TTC549 (cell line): ENCODE results near the gene UBXN10.
"Not testable (repeated sequence)": the region's sequence is repeated elsewhere in the genome, so short reads cannot be mapped to it uniquely, and the experiment has no call there.

Experiments used
- FAIRE-seq: peaks from 2 replicates; lab custom pipeline; 2012; peaks lifted over from hg19 to GRCh38; lab: Jason Lieb, UNC

UBXN10 gene

GRCh38 chr1:20207546-20207945 lies 21.6 kb downstream of the UBXN10 start:
- no peak for FAIRE-seq

GRCh38 chr1:20209471-20209870 lies 23.6 kb downstream of the UBXN10 start:
- FAIRE-seq: no peak

- FAIRE-seq: no peak
Observed at GRCh38 chr1:20210736-20211460, 25.0 kb downstream of the UBXN10 start.

DNA sequence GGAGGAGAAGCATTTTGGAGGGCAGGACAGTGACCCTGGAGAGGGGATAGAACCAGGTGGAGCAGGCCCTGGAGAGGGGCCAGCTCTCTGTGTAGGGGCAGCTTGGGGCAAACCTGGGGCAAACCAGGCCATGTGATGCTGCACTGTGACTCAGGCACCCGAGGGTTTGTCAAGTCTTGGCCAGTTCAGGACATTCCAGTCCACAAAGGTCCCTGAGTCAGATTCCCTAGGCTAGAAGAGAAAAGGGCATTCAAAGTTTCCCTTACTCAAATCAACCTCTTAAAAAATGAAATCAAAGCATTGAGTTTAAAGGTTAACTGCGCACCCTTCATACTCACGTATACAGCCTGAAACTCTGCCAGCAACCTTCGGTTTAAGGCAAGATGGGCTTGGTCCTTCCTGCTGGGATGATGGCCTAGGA lies 25.6 kb downstream of the UBXN10 start:
- no peak for FAIRE-seq

GRCh38 chr1:20212085-20212684 lies 26.3 kb downstream of the UBXN10 start:
- no peak for FAIRE-seq

GRCh38 chr1:20212685-20213331 lies 26.9 kb downstream of the UBXN10 start:
- no peak for FAIRE-seq

DNA sequence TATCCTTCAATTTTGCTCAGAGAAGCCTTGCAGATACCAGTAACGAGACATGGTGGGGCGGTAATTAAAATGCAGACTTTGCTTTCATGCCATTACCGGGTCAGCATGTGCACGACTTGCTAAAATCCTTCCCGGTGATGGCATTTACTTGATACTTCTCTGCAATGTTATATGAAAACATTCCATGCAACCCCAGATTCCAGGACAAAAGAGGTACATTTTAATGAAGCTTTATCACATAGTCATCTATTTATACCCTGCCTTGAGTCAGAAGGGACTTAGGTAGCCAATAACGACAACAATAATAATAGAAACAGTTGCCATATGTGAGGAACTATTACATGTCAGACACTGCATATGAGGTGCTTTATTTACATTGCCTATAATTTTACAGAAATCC lies 29.8 kb downstream of the UBXN10 start:
- no peak for FAIRE-seq

DNA sequence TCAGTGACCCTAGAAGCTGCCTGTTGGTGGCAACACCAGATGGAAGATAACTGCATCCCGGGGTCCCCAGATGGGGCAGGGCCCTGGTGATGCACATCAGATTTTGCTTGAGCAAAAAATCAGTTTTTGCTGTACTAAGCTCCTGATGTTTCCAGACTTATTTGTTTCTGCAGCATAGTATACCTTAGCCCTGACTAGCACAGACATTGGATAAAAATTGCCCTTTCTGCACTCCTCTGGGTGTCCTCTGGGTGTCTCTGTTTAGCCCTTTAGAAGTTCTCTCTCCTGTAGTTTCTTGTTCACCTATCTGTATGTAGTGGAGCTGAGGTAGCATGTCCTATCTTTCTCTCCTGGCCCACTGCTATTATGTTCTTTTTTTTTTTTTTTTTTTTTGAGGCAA lies 30.7 kb downstream of the UBXN10 start:
- no peak for FAIRE-seq

- not testable (repeated sequence) for FAIRE-seq
Observed at GRCh38 chr1:20219053-20219452, 33.2 kb downstream of the UBXN10 start.

GRCh38 chr1:20220036-20220435 lies 34.1 kb downstream of the UBXN10 start:
- no peak for FAIRE-seq

DNA sequence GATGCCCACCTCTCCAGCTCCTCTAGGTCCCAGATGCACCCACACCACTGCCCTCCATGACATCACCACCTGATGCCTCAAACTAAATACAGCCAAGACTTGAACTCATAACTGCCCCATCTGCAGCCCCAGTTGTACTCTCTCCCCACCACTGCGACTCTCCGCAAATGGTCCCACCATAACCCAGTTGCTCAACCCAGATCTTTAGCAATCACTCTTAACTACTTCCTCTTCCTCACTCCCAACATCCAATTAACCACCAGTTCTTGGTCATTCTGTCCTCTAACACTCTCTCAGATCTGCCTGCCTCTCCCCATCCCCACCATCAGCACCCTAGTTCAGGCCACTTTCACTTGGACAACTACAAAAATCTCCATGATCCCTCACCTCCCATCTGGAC lies 37.2 kb downstream of the UBXN10 start:
- FAIRE-seq: no peak

DNA sequence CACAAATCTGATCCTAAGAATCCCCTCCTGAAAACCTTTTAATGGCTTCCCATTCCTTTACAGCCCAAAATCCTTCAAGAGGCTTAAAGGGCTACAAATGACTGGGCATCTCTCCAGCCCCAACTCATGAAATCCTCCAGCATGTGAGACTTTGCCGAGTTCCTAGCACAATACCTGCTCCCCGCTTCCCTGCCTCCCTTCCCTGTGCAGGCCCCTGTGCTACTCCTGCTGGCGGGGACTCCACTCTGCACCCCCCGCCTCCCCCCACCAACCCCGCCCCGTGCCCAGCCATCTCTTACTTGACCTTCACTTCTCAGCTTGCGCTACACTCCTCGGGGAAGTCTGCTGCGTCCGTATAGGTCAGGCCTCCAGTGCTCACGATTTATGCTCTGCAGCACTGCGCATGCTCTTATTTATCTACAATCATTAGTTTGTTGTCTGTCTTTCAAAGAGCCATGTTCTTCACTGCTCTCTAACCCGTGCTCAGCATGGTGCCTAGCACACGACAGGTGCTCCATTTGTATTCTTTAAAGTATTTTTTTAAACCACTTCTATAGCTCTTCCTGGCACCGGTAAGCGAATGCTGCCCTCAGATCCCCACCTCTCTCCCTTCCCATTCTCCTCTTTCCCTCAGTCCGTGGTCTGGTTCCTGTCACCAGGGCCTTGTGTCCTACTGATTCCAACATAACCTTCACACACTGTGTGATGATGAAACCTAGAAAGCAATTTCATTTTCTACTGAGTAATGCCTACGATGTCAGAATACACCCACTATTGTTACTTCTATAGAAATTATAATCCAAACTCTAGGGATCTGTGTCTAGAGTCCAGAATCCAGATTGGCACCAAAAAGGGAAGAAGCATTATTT lies 37.9 kb downstream of the UBXN10 start:
- FAIRE-seq: no peak

GRCh38 chr1:20224546-20224945 lies 38.6 kb downstream of the UBXN10 start:
- no peak for FAIRE-seq

- no peak for FAIRE-seq
Observed at GRCh38 chr1:20227704-20228103, 41.8 kb downstream of the UBXN10 start.

GRCh38 chr1:20228314-20228825 lies 42.5 kb downstream of the UBXN10 start:
- no peak for FAIRE-seq

- FAIRE-seq: no peak
Observed at GRCh38 chr1:20229171-20229570, 43.3 kb downstream of the UBXN10 start.

GRCh38 chr1:20232564-20232963 lies 46.7 kb downstream of the UBXN10 start:
- FAIRE-seq: not testable (repeated sequence)

GRCh38 chr1:20233394-20233793 lies 47.5 kb downstream of the UBXN10 start:
- no peak for FAIRE-seq

- no peak for FAIRE-seq
Observed at GRCh38 chr1:20233866-20234265, 48.0 kb downstream of the UBXN10 start.

DNA sequence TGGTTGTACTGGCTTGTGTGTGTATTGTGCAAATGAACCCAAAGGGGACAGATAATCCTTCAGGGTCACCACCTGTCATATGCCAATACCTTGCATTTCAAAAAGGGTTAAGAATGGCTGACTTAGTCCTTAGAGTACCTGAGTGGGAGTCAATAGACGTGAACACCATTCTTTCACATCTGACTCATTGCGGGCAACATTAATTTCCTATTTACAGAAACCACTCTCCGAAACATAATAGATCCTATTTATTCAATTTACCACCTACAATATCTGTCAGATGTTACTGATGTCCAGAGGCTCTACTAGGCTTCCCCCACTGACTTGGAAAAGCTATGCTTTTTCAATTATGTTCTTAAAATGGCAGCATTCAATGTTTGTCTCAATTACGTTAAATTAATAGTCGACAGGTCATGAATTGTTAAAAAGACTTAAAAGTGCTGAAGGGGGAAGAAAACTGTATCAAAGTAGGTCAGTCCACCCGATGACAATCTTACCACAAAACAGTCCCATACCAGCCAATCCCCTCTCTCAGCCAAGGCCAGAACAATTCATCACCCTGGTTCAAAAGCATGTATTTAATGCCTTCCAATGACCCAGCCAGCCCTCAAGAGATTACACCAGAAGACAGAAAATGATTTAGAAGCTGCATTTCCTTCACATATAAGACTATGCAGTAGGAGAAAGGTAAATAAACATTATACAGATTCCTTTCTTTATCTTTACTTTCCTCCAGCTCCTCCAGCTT lies 49.1 kb downstream of the UBXN10 start:
- no peak for FAIRE-seq

DNA sequence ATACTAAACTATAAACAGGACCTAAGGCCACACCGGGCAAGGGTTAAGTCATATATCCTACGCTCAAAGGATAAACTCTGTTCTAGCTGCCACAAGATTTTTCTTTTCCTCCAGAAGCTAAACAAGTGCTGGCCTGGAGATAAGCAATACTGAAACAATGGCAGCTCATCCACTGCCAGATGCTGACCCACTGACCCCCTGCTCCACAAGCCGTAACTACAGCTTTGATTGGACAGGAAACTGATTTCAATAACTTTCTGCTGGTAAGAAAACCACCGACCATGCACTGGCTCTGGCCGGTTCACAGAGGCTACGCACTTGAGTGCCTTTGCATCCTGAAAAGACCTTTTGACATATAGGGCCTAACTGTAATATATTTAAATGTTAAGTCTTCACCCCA lies 51.8 kb downstream of the UBXN10 start:
- no peak for FAIRE-seq

DNA sequence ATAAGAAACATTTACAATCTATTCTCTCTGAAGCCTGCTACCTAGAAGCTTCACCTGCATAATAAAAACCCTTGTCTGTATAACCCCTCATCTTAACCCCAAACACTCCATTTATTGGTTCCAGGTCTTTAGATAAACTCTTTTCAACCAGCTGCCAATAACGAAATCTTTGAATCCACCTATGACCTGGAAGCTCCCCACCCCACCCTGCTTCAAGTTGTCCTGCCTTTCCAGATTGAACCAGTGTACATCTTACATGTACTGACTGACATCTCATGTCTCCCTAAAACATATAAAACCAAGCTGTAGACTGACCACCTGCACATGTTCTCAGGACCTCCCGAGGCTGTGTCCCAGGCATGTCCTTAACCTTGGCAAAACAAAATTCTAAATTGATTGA lies 54.1 kb downstream of the UBXN10 start:
- no peak for FAIRE-seq
